C4-2B (cell line): ENCODE results near the gene RBM18.

ENCODE experiments used
- H3K27ac ChIP-seq: fragments of 450-650 bp; 2 replicates; pipeline ENCODE4 v1.5.1; 2017
- CTCF ChIP-seq: fragments of 450-650 bp; conservative IDR thresholded peaks from 2 replicates; pipeline ENCODE4 v1.5.1; 2017; ENCODE audit warnings: mild to moderate bottlenecking
- ZFX ChIP-seq: fragments of 450-650 bp; IDR thresholded peaks from 2 replicates; pipeline ENCODE4 v1.6.1; 2017

The RBM18 gene

GRCh38 chr9:122191584-122191983 lies 73.1 kb downstream of the RBM18 start:
- no peak for TF ChIP-seq CTCF
- no peak for TF ChIP-seq ZFX
- no peak overlapping the region for H3K27ac ChIP-seq

- TF ChIP-seq CTCF (no peak), ZFX (no peak)
- no peak overlapping the region for H3K27ac ChIP-seq
Observed at GRCh38 chr9:122190597-122191381, 73.9 kb downstream of the RBM18 start.

GRCh38 chr9:122188369-122188768 lies 76.3 kb downstream of the RBM18 start:
- TF ChIP-seq CTCF, result no peak
- TF ChIP-seq ZFX, result no peak
- H3K27ac ChIP-seq, result no peak overlapping the region
